SK-N-SH (cell line): ENCODE data around the gene RER1. TPM values are rescaled to one million over a fixed set of nuclear protein-coding genes. Genes with fewer than 3 reads are reported as not detected.

Source experiments
- CTCF ChIA-PET: fragments of 300-600, 350-600 bp; formaldehyde crosslinking; extraction: SDS; loops from one replicate; lab custom pipeline; 2021; lab: Yijun Ruan, JAX
- POLR2A ChIA-PET: fragments of 350-600 bp; sonication (Branson Sonifier 250); formaldehyde crosslinking; extraction: SDS; loops from one replicate; lab custom pipeline; 2020; ENCODE audit warnings: antibody characterized with exemption, inconsistent platforms; lab: Yijun Ruan, JAX
- DNase-seq: peaks from one replicate; pipeline ENCODE4 v3.0.0; 2012
- H2AFZ ChIP-seq: fragments of 200-600 bp; sonication (generic); 2 replicates; pipeline ENCODE4 v1.8.1; 2016; ENCODE audit warnings: antibody characterized with exemption, mild to moderate bottlenecking, low read depth
- H3F3A ChIP-seq: fragments of 200-600 bp; sonication (generic); replicated peaks from 2 replicates; pipeline ENCODE3; 2016; ENCODE audit warnings: antibody characterized with exemption, mild to moderate bottlenecking; ENCODE audit not compliant: insufficient read depth
- H3K27ac ChIP-seq, 2 experiments: fragments of 200-500 bp in 1 of 2; fragments of 200-600 bp in 1 of 2; sonication (Bioruptor generic) in 1 of 2; sonication (generic), shearing (Covaris generic) in 1 of 2; 2 replicates each; pipeline versions ENCODE4 v1.5.1 to v1.6.1; 2014 to 2016; ENCODE audit warnings: low read depth in 2 of 2, inconsistent platforms in 1 of 2, low read length in 1 of 2, mild to moderate bottlenecking in 1 of 2, mixed read lengths in 1 of 2
- H3K27me3 ChIP-seq: fragments of 200-600 bp; sonication (generic), shearing (Covaris generic); 2 replicates; pipeline ENCODE4 v1.6.1; 2016; ENCODE audit warnings: mixed run types; ENCODE audit not compliant: insufficient read depth
- H3K36me3 ChIP-seq, 2 experiments: fragments of 200-500 bp in 1 of 2; fragments of 200-600 bp in 1 of 2; sonication (Bioruptor generic) in 1 of 2; sonication (generic) in 1 of 2; replicated peaks in 1 of 2; 2 replicates each; pipeline versions ENCODE3 to v1.5.1; 2014 to 2016; ENCODE audit warnings: low read length in 1 of 2, mild to moderate bottlenecking in 1 of 2; ENCODE audit not compliant: insufficient read depth in 2 of 2, control insufficient read depth in 1 of 2
- H3K4me1 ChIP-seq, 2 experiments: fragments of 200-500 bp in 1 of 2; fragments of 200-600 bp in 1 of 2; sonication (Bioruptor generic) in 1 of 2; sonication (generic), shearing (Covaris generic) in 1 of 2; 2 replicates each; pipeline versions ENCODE4 v1.5.1 to v1.6.1; 2014 to 2016; ENCODE audit warnings: low read depth in 1 of 2, low read length in 1 of 2, mixed run types in 1 of 2; ENCODE audit not compliant: insufficient read depth in 2 of 2, control insufficient read depth in 1 of 2
- H3K4me2 ChIP-seq: fragments of 200-600 bp; sonication (generic), shearing (Covaris generic); 2 replicates; pipeline ENCODE4 v1.6.1; 2017; ENCODE audit warnings: mixed run types
- H3K4me3 ChIP-seq, 2 experiments: fragments of 200-500 bp in 1 of 2; fragments of 200-600 bp in 1 of 2; sonication (Bioruptor generic) in 1 of 2; sonication (generic), shearing (Covaris generic) in 1 of 2; 2 replicates each; pipeline versions ENCODE4 v1.5.1 to v1.8.1; 2014 to 2016; ENCODE audit warnings: low read depth in 2 of 2, inconsistent platforms in 1 of 2, low read length in 1 of 2, mild to moderate bottlenecking in 1 of 2, mixed read lengths in 1 of 2, moderate library complexity in 1 of 2
- H3K79me2 ChIP-seq: fragments of 200-600 bp; sonication (generic); 2 replicates; pipeline ENCODE4 v1.8.1; 2017; ENCODE audit warnings: mild to moderate bottlenecking; ENCODE audit not compliant: insufficient read depth
- H3K9ac ChIP-seq: fragments of 200-600 bp; sonication (generic); 2 replicates; pipeline ENCODE4 v1.6.1; 2017; ENCODE audit warnings: mixed run types
- H3K9me2 ChIP-seq: fragments of 200-600 bp; sonication (generic); 2 replicates; pipeline ENCODE4 v1.6.1; 2017; ENCODE audit warnings: mixed run types
- H3K9me3 ChIP-seq: fragments of 200-600 bp; sonication (generic); 2 replicates; pipeline ENCODE4 v1.6.1; 2017; ENCODE audit warnings: mixed run types, mild to moderate bottlenecking, moderate library complexity
- H4K20me1 ChIP-seq: fragments of 200-600 bp; sonication (generic); 2 replicates; pipeline ENCODE4 v1.6.1; 2017; ENCODE audit warnings: mild to moderate bottlenecking, mixed run types; ENCODE audit not compliant: insufficient read depth
- CTCF ChIP-seq: fragments of 200-600 bp; sonication (generic); IDR thresholded peaks from 2 replicates; pipeline ENCODE4 v1.6.1; 2017; ENCODE audit warnings: antibody characterized with exemption, mild to moderate bottlenecking, moderate library complexity
- EP300 ChIP-seq, 2 experiments: IDR thresholded peaks; 2 replicates each; pipeline versions ENCODE4 v1.4.0 to v1.6.1; 2012; ENCODE audit warnings: borderline replicate concordance in 1 of 2, low read depth in 1 of 2, low read length in 1 of 2
- FOSL2 ChIP-seq: IDR thresholded peaks from 2 replicates; pipeline ENCODE4 v1.4.0; 2012; ENCODE audit warnings: low read depth, mild to moderate bottlenecking, moderate library complexity, borderline replicate concordance
- FOXJ3 ChIP-seq: sonication (generic); formaldehyde crosslinking; IDR thresholded peaks from 2 replicates; pipeline ENCODE4 v1.5.1; 2020; ENCODE audit warnings: mild to moderate bottlenecking, missing genetic modification reagents
- FOXM1 ChIP-seq: IDR thresholded peaks from 2 replicates; pipeline ENCODE4 v1.4.0; 2012; ENCODE audit warnings: low read depth, mild to moderate bottlenecking
- GATA2 ChIP-seq: sonication (generic); formaldehyde crosslinking; IDR thresholded peaks from 2 replicates; pipeline ENCODE4 v1.5.0; 2020; ENCODE audit warnings: mild to moderate bottlenecking, missing genetic modification reagents
- IRF3 ChIP-seq: fragments of 150-350 bp; IDR thresholded peaks from 2 replicates; pipeline ENCODE4 v1.6.1; 2016; ENCODE audit warnings: mild to moderate bottlenecking, low read depth, low read length
- MAX ChIP-seq: IDR thresholded peaks from 2 replicates; pipeline ENCODE4 v1.4.0; 2012; ENCODE audit warnings: low read depth
- MXI1 ChIP-seq: IDR thresholded peaks from 2 replicates; pipeline ENCODE4 v1.6.1; 2012; ENCODE audit warnings: mild to moderate bottlenecking, low read depth, low read length, improper control_type of control experiment
- PBX3 ChIP-seq: IDR thresholded peaks from 2 replicates; pipeline ENCODE4; 2012
- POLR2AphosphoS5 ChIP-seq: IDR thresholded peaks from 2 replicates; pipeline ENCODE4 v1.6.1; 2012; ENCODE audit warnings: low read depth, low read length
- SIN3A ChIP-seq: IDR thresholded peaks from 2 replicates; pipeline ENCODE4 v1.6.1; 2012; ENCODE audit warnings: low read depth, mild to moderate bottlenecking, low read length, moderate library complexity, borderline replicate concordance
- SMC3 ChIP-seq: IDR thresholded peaks from 2 replicates; pipeline ENCODE4 v1.6.1; 2012; ENCODE audit warnings: low read depth, low read length, improper control_type of control experiment
- TAF1 ChIP-seq: IDR thresholded peaks from 2 replicates; pipeline ENCODE4 v1.6.1; 2012; ENCODE audit warnings: low read depth, mild to moderate bottlenecking, low read length, moderate library complexity, borderline replicate concordance
- TCF12 ChIP-seq: IDR thresholded peaks from 2 replicates; pipeline ENCODE4 v1.4.0; 2012
- USF2 ChIP-seq: fragments of 150-350 bp; IDR thresholded peaks from 2 replicates; pipeline ENCODE4 v1.6.1; 2017; ENCODE audit warnings: antibody characterized with exemption, low read length, low read depth, borderline replicate concordance
- YY1 ChIP-seq: IDR thresholded peaks from 2 replicates; pipeline ENCODE4 v1.4.0; 2012; ENCODE audit warnings: low read depth, mild to moderate bottlenecking
- WGBS: methylation state at CpG from one replicate; pipeline ENCODE4 v1.1.6; 2017; ENCODE audit warnings: low lambda C conversion rate; 5-methylcytosine and 5-hydroxymethylcytosine counted together
- polyA plus RNA-seq, 3 experiments: library from polyadenylated mRNA; depleted of rRNA; stranded (reverse); fragments of >200 nt; gene quantifications; 2 replicates each; pipeline ENCODE4 v1.2.3, GENCODE V29; 2012

Gene RER1
- polyA plus RNA-seq, 1 of the 3 experiments (the other 2 are of a cell fraction): 181 TPM

GRCh38 chr1:2449636-2450454, 58.2 kb downstream of the RER1 start:
- Histone ChIP-seq H3K4me1 (peaks cover 0 to 14% of the 10 kb centered on the region in 2 experiments; a peak in 1 of 4 replicates), H3K4me3 (no peak overlapping the region), H2AFZ (no peak overlapping the region), H3K9me2 (no peaks in the 10 kb centered on the region), H3K36me3 (no peaks in the 10 kb centered on the region), H3K4me2 (no peak overlapping the region), H3K79me2 (no peaks in the 10 kb centered on the region), H3K27ac (no peak overlapping the region), H3K9ac (no peak overlapping the region), H3K27me3 (no peaks in the 10 kb centered on the region), H3F3A (no peaks in the 10 kb centered on the region)
- ChIA-PET CTCF (interaction anchor here (0.7 to 1.5 kb wide), 5 partner anchors 10 to 960 kb away, joined by 3 to 5 read pairs (median 5); no protein-coding TSS in a partner anchor), POLR2A (no interaction called here)
- no peak for DNase-seq
- TF ChIP-seq GATA2 (no peak), YY1 (no peak), CTCF (no peak), SMC3 (no peak), TAF1 (no peak), FOXM1 (no peak), FOXJ3 (no peak), TCF12 (no peak), POLR2AphosphoS5 (no peak), FOSL2 (no peak), USF2 (no peak), PBX3 (no peak)
- TF ChIP-seq, all 33 proteins: peak for 0
- Histone ChIP-seq H3K9me3 (no peaks in the 10 kb centered on the region), H4K20me1 (no peaks in the 10 kb centered on the region)
- 80% methylated on average over 9 of the region's 23 CpGs for WGBS

- no peak overlapping the region for H3K4me3 ChIP-seq
- H3K4me1 ChIP-seq: peaks cover 0 to 14% of the 10 kb centered on the region in 2 experiments; a peak in 1 of 4 replicates
- no peaks in the 10 kb centered on the region for H3K9me3 ChIP-seq
- CTCF ChIA-PET: interaction anchor here (1.4 kb wide), 1 partner anchor 96 kb away, joined by 6 read pairs; no protein-coding TSS in a partner anchor
- H3K36me3 ChIP-seq: no peaks in the 10 kb centered on the region
- no peaks in the 10 kb centered on the region for H4K20me1 ChIP-seq
- DNase-seq: no peak
- H3K4me2 ChIP-seq: peak overlapping the region; percentile 55; the same call in 1 of the 2 replicates
- WGBS: 0% methylated on average over 1 of the region's 18 CpGs
- peak overlapping the region in 1 of 2 experiments; percentile 64; a peak in 2 of 4 replicates for H3K27ac ChIP-seq
- peak overlapping the region; percentile 44; the same call in 1 of the 2 replicates for H3K9ac ChIP-seq
- no peaks in the 10 kb centered on the region for H3K9me2 ChIP-seq
- H2AFZ ChIP-seq: peak overlapping the region; percentile 41; the same call in 1 of the 2 replicates
- POLR2A ChIA-PET: no interaction called here
- TF ChIP-seq SIN3A (peak; percentile 62; the same call in 1 of the 2 replicates), FOSL2 (peak; percentile 64; the same call in 1 of the 2 replicates), EP300 (IDR thresholded peaks at IDR 0.05; ENCODE audit: borderline replicate concordance in 1 of 2, low read depth in 1 of 2, low read length in 1 of 2) (peak in 1 of 2 experiments; percentile 26; a peak in 1 of 4 replicates), MXI1 (no peak), MAX (peak; percentile 63; the same call in 1 of the 2 replicates), PBX3 (peak; percentile 73), SMC3 (no peak), IRF3 (no peak), TCF12 (peak; percentile 57), USF2 (no peak), TAF1 (no peak)
- H3F3A ChIP-seq: no peaks in the 10 kb centered on the region
- no peaks in the 10 kb centered on the region for H3K27me3 ChIP-seq
- H3K79me2 ChIP-seq: no peaks in the 10 kb centered on the region
These were observed 60.1 kb downstream of the RER1 start for GRCh38 chr1:2451741-2452140.
